HepG2 (cell line): Measurements from ENCODE around the gene TTC9. TPM values are rescaled to one million over a fixed set of nuclear protein-coding genes. Genes with fewer than 3 reads are reported as not detected.

Source experiments
- ATAC-seq: fragments of 200-7000 bp; cut with Tn5 transposase; 3 replicates; pipeline ENCODE4 v1.9.1; 2020; ENCODE audit warnings: mild to moderate bottlenecking, moderate library complexity
- BruUV-seq: library from RNA; stranded (reverse); fragments of 400-500 nt; replicated peaks from 2 replicates; lab custom pipeline; 2021; lab: Mats Ljungman, UMichigan
- CTCF ChIA-PET: fragments of 300-600 bp; formaldehyde crosslinking; extraction: SDS; loops from one replicate; lab custom pipeline; 2021; ENCODE audit warnings: low total read pairs, inconsistent platforms, low intra/inter-chr PET ratio; lab: Yijun Ruan, JAX
- POLR2A ChIA-PET: fragments of 350-600 bp; sonication (Branson Sonifier 250); formaldehyde crosslinking; loops from one replicate; lab custom pipeline; 2020; ENCODE audit warnings: antibody characterized with exemption, inconsistent platforms; lab: Yijun Ruan, JAX
- DNase-seq: peaks from one replicate; pipeline ENCODE4 v3.0.0-alpha.2; 2015; ENCODE audit warnings: low spot score
- FAIRE-seq: peaks from 3 replicates; lab custom pipeline; 2011; peaks lifted over from hg19 to GRCh38; lab: Jason Lieb, UNC
- H2AFZ ChIP-seq: one replicate; pipeline ENCODE4 v1.6.1; 2011; ENCODE audit warnings: low read length, inconsistent platforms
- H3K27ac ChIP-seq: fragments of 300-600 bp; 3 replicates; pipeline ENCODE4 v1.8.0; 2011; ENCODE audit warnings: mixed run types, mild to moderate bottlenecking, mixed read lengths, low read length, inconsistent platforms; ENCODE audit not compliant: insufficient read depth; ENCODE audit errors: extremely low read length
- H3K27me3 ChIP-seq, 2 experiments: fragments of 200-600 bp in 1 of 2; 2 replicates in 1 of 2; 3 replicates in 1 of 2; pipeline versions ENCODE4 v1.6.0 to v1.8.0; 2011; ENCODE audit warnings: low read length in 2 of 2, mild to moderate bottlenecking in 2 of 2, moderate library complexity in 2 of 2, inconsistent platforms in 1 of 2; ENCODE audit not compliant: insufficient read depth in 2 of 2, control insufficient read depth in 1 of 2
- H3K36me3 ChIP-seq, 2 experiments: fragments of 200-600 bp in 1 of 2; replicated peaks in 1 of 2; 2 replicates in 1 of 2; 3 replicates in 1 of 2; pipeline versions ENCODE4 v1.5.1 to v1.8.0; 2011; ENCODE audit warnings: low read length in 2 of 2, inconsistent platforms in 1 of 2; ENCODE audit not compliant: insufficient read depth in 2 of 2, control insufficient read depth in 1 of 2
- H3K4me1 ChIP-seq: 2 replicates; pipeline ENCODE4 v1.5.1; 2012; ENCODE audit warnings: low read length, inconsistent platforms; ENCODE audit not compliant: insufficient read depth
- H3K4me2 ChIP-seq: 2 replicates; pipeline ENCODE4 v1.6.0; 2011; ENCODE audit warnings: low read depth, low read length, inconsistent platforms
- H3K4me3 ChIP-seq, 3 experiments: fragments of 200-600 bp in 1 of 3; sonication (generic), shearing (Covaris generic) in 1 of 3; replicated peaks in 1 of 3; 2 replicates each; pipeline ENCODE4 v1.5.1; 2011 to 2016; ENCODE audit warnings: low read length in 3 of 3, inconsistent platforms in 2 of 3, low read depth in 2 of 3, mild to moderate bottlenecking in 2 of 3, control low read depth in 1 of 3, mixed read lengths in 1 of 3; ENCODE audit not compliant: insufficient read depth in 1 of 3
- H3K79me2 ChIP-seq: one replicate; pipeline ENCODE4 v1.6.1; 2011; ENCODE audit warnings: low read length, inconsistent platforms; ENCODE audit not compliant: insufficient read depth
- H3K9ac ChIP-seq: 2 replicates; pipeline ENCODE4 v1.6.0; 2011; ENCODE audit warnings: mild to moderate bottlenecking, low read depth, low read length, inconsistent platforms; ENCODE audit not compliant: insufficient read depth
- H3K9me3 ChIP-seq: 2 replicates; pipeline ENCODE4 v1.5.1; 2012; ENCODE audit warnings: mild to moderate bottlenecking, low read length
- H4K20me1 ChIP-seq: 2 replicates; pipeline ENCODE4 v1.6.0; 2011; ENCODE audit warnings: inconsistent platforms, mild to moderate bottlenecking, low read length, moderate library complexity; ENCODE audit not compliant: insufficient read depth
- ATF7-NPFF ChIP-seq: sonication (generic); formaldehyde crosslinking; IDR thresholded peaks from 2 replicates; pipeline ENCODE4 v1.8.1; 2023; ENCODE audit warnings: mild to moderate bottlenecking, low read depth, missing genetic modification reagents, moderate library complexity
- IKZF1 ChIP-seq: fragments of 450-650 bp; IDR thresholded peaks from 2 replicates; pipeline ENCODE4 v1.7.1; 2016
- ZNF124 ChIP-seq: sonication (generic); formaldehyde crosslinking; IDR thresholded peaks from 2 replicates; pipeline ENCODE4 v1.4.0; 2020; ENCODE audit warnings: missing genetic modification reagents
- ZNF205 ChIP-seq: IDR thresholded peaks from 2 replicates; pipeline ENCODE4 v1.6.1; 2018; ENCODE audit warnings: missing biosample characterization, missing genetic modification reagents
- ZNF3 ChIP-seq: IDR thresholded peaks from 2 replicates; pipeline ENCODE4 v1.7.0; 2017; ENCODE audit warnings: inconsistent platforms
- ZNF503 ChIP-seq: sonication (generic); formaldehyde crosslinking; IDR thresholded peaks from 2 replicates; pipeline ENCODE4 v1.4.0; 2020; ENCODE audit warnings: missing genetic modification reagents
- WGBS: methylation state at CpG from one replicate; pipeline ENCODE4 v1.1.6; 2017; ENCODE audit warnings: low lambda C conversion rate; 5-methylcytosine and 5-hydroxymethylcytosine counted together
- in situ Hi-C: cut with HindIII; loops from 2 replicates; pipeline ENCODE4 v1.10.0; 2017; ENCODE audit warnings: low pct_unique_long_range_greater_than_20kb; ENCODE audit not compliant: extremely low pct_ligation_motif_present
- intact Hi-C: fragments of 100-400 bp; cut with micrococcal nuclease; formaldehyde crosslinking; loops from one replicate; pipeline ENCODE4 v1.10.0; 2022; ENCODE audit not compliant: unreplicated experiment
- polyA plus RNA-seq, 8 experiments: library from polyadenylated mRNA; depleted of rRNA in 3 of 8; stranded (reverse) in 7 of 8; unstranded in 1 of 8; fragments of >200 nt; fragmentation: Illumina TruSeq in 4 of 8; extraction: Trizol in 4 of 8; gene quantifications; 2 replicates each; pipeline versions ENCODE4 v1.2.1 to v1.2.3, GENCODE V29; 2011 to 2016; ENCODE audit warnings: low read depth in 4 of 8, missing spikeins in 1 of 8, mixed read lengths in 1 of 8; ENCODE audit not compliant: insufficient read depth in 1 of 8
- total RNA-seq, 5 experiments: library from RNA; depleted of rRNA; stranded (reverse); fragments of >200 nt; fragmentation: Illumina TruSeq; extraction: Trizol; gene quantifications; 2 replicates each; pipeline ENCODE4 v1.2.3, GENCODE V29; 2016; ENCODE audit warnings: low read depth in 1 of 5
- TF ChIP-seq, protein P1 (sequence below): fragments of 450-650 bp; IDR thresholded peaks from 2 replicates; pipeline ENCODE4 v1.6.1; 2017
- TF ChIP-seq, protein P2 (sequence below): sonication (generic); formaldehyde crosslinking; IDR thresholded peaks from 2 replicates; pipeline ENCODE4 v1.4.0; 2020; ENCODE audit warnings: missing genetic modification reagents
- TF ChIP-seq, protein P3 (sequence below): sonication (generic); formaldehyde crosslinking; IDR thresholded peaks from 2 replicates; pipeline ENCODE4 v1.4.0; 2020; ENCODE audit warnings: missing genetic modification reagents; ENCODE audit errors: not compliant biosample characterization

The TTC9 gene
- total and polyA plus RNA-seq, 2 of the 13 experiments (the other 11 are each of a cell fraction or from before 2014, with no cell fraction given): 0.13 to 0.30 TPM

- no peak overlapping the region for H3K4me3 ChIP-seq
- H3K9ac ChIP-seq: no peak overlapping the region
- H3K79me2 ChIP-seq: peaks cover 50% of the 10 kb centered on the region
- FAIRE-seq (no peak), ATAC-seq (no peak), DNase-seq (no peak)
- H4K20me1 ChIP-seq: no peaks in the 10 kb centered on the region; the same call in 1 of the 2 replicates
- intact Hi-C loops (no loop called here), in situ Hi-C loops (no loop called here)
- peaks cover 17% of the 10 kb centered on the region for H3K4me1 ChIP-seq
- 96% methylated on average over 7 of the region's 9 CpGs for WGBS
- POLR2A ChIA-PET: no interaction called here
- H3K9me3 ChIP-seq: no peaks in the 10 kb centered on the region
- H3K27ac ChIP-seq: no peak overlapping the region
- H2AFZ ChIP-seq: no peak overlapping the region
- no peak overlapping the region for H3K4me2 ChIP-seq
- CTCF ChIA-PET: no interaction called here
- peaks cover 19 to 51% of the 10 kb centered on the region in 2 experiments for H3K36me3 ChIP-seq
- no TSS peak for BruUV-seq
- peaks cover 0 to 7% of the 10 kb centered on the region in 2 experiments; a peak in 1 of 5 replicates for H3K27me3 ChIP-seq
- TF ChIP-seq, protein P1, sequence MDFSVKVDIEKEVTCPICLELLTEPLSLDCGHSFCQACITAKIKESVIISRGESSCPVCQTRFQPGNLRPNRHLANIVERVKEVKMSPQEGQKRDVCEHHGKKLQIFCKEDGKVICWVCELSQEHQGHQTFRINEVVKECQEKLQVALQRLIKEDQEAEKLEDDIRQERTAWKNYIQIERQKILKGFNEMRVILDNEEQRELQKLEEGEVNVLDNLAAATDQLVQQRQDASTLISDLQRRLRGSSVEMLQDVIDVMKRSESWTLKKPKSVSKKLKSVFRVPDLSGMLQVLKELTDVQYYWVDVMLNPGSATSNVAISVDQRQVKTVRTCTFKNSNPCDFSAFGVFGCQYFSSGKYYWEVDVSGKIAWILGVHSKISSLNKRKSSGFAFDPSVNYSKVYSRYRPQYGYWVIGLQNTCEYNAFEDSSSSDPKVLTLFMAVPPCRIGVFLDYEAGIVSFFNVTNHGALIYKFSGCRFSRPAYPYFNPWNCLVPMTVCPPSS: no peak
- TF ChIP-seq ZNF124: no peak
- no peak for TF ChIP-seq ZNF205 (CRISPR knock-in tag)
- TF ChIP-seq, protein P2, sequence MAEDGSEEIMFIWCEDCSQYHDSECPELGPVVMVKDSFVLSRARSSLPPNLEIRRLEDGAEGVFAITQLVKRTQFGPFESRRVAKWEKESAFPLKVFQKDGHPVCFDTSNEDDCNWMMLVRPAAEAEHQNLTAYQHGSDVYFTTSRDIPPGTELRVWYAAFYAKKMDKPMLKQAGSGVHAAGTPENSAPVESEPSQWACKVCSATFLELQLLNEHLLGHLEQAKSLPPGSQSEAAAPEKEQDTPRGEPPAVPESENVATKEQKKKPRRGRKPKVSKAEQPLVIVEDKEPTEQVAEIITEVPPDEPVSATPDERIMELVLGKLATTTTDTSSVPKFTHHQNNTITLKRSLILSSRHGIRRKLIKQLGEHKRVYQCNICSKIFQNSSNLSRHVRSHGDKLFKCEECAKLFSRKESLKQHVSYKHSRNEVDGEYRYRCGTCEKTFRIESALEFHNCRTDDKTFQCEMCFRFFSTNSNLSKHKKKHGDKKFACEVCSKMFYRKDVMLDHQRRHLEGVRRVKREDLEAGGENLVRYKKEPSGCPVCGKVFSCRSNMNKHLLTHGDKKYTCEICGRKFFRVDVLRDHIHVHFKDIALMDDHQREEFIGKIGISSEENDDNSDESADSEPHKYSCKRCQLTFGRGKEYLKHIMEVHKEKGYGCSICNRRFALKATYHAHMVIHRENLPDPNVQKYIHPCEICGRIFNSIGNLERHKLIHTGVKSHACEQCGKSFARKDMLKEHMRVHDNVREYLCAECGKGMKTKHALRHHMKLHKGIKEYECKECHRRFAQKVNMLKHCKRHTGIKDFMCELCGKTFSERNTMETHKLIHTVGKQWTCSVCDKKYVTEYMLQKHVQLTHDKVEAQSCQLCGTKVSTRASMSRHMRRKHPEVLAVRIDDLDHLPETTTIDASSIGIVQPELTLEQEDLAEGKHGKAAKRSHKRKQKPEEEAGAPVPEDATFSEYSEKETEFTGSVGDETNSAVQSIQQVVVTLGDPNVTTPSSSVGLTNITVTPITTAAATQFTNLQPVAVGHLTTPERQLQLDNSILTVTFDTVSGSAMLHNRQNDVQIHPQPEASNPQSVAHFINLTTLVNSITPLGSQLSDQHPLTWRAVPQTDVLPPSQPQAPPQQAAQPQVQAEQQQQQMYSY: no peak
- TF ChIP-seq, protein P3, sequence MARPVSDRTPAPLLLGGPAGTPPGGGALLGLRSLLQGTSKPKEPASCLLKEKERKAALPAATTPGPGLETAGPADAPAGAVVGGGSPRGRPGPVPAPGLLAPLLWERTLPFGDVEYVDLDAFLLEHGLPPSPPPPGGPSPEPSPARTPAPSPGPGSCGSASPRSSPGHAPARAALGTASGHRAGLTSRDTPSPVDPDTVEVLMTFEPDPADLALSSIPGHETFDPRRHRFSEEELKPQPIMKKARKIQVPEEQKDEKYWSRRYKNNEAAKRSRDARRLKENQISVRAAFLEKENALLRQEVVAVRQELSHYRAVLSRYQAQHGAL (CRISPR knock-in tag): no peak
- TF ChIP-seq ZNF503 (CRISPR knock-in tag): no peak
- no peak for TF ChIP-seq IKZF1
- no peak for TF ChIP-seq ATF7-NPFF (CRISPR knock-in tag)
- TF ChIP-seq ZNF3: no peak
Observed at GRCh38 chr14:70595443-70596185, 46.1 kb upstream of the TTC9 start.
